Measurements from ENCODE around the gene BET1. TPM values are rescaled to one million over a fixed set of nuclear protein-coding genes. Genes with fewer than 3 reads are reported as not detected.

BET1 gene
- total and polyA plus RNA-seq, 9 of the 15 experiments (the other 6 are each of a cell fraction or from before 2014, with no cell fraction given): 15.8 to 190 (median 37.8) TPM

GRCh38 chr7:93945756-93946535 is 58.2 kb downstream of the BET1 start (continued):
- peak; percentile 47; the same call in 1 of the 2 replicates for TF ChIP-seq DMBX1 (CRISPR knock-in tag; IDR thresholded peaks at IDR 0.05; ENCODE audit: borderline replicate concordance)
- TF ChIP-seq, protein P1, sequence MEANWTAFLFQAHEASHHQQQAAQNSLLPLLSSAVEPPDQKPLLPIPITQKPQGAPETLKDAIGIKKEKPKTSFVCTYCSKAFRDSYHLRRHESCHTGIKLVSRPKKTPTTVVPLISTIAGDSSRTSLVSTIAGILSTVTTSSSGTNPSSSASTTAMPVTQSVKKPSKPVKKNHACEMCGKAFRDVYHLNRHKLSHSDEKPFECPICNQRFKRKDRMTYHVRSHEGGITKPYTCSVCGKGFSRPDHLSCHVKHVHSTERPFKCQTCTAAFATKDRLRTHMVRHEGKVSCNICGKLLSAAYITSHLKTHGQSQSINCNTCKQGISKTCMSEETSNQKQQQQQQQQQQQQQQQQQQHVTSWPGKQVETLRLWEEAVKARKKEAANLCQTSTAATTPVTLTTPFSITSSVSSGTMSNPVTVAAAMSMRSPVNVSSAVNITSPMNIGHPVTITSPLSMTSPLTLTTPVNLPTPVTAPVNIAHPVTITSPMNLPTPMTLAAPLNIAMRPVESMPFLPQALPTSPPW (CRISPR knock-in tag; IDR thresholded peaks at IDR 0.05): peak; percentile 5; the same call in 1 of the 2 replicates
- 0 out of 2 replicates have a peak, but pooled peaks have one; percentile 18 for TF ChIP-seq ELF4 (CRISPR knock-in tag; IDR thresholded peaks at IDR 0.05)
- peak; percentile 43; the same call in 1 of the 2 replicates for TF ChIP-seq DPF2 (IDR thresholded peaks at IDR 0.05)
- no peak for TF ChIP-seq ZFP91 (CRISPR knock-in tag; IDR thresholded peaks at IDR 0.05)
- no peak for TF ChIP-seq SREBF2 (CRISPR knock-in tag; IDR thresholded peaks at IDR 0.05)
- TF ChIP-seq ELK1 (CRISPR knock-in tag; IDR thresholded peaks at IDR 0.05): no peak
- TF ChIP-seq TCF3 (CRISPR knock-in tag; IDR thresholded peaks at IDR 0.05): peak; percentile 80
- TF ChIP-seq EZH2 (IDR thresholded peaks at IDR 0.05; ENCODE audit: borderline replicate concordance, low read depth, low read length): no peak
- TF ChIP-seq ETV5 (CRISPR knock-in tag; IDR thresholded peaks at IDR 0.05; ENCODE audit: low read depth): no peak
- TF ChIP-seq ZBTB11 (CRISPR knock-in tag; IDR thresholded peaks at IDR 0.05): 0 out of 6 replicates have a peak, but pooled peaks of 1 of the 3 experiments have one; percentile 19
- peak; percentile 85 for TF ChIP-seq CBFA2T3 (IDR thresholded peaks at IDR 0.05)
- no peak for TF ChIP-seq SMARCB1 (IDR thresholded peaks at IDR 0.05; ENCODE audit: insufficient read length, low read depth)
- TF ChIP-seq ZNF644 (tag; IDR thresholded peaks at IDR 0.05; ENCODE audit: low read depth): peak; percentile 44; the same call in 1 of the 2 replicates
- 0 out of 2 replicates have a peak, but pooled peaks have one; percentile 12 for TF ChIP-seq FOSL1 (tag; conservative IDR thresholded peaks at IDR 0.05)
- TF ChIP-seq MEIS2 (IDR thresholded peaks at IDR 0.05; ENCODE audit: partially characterized antibody): no peak
- TF ChIP-seq, protein P2, sequence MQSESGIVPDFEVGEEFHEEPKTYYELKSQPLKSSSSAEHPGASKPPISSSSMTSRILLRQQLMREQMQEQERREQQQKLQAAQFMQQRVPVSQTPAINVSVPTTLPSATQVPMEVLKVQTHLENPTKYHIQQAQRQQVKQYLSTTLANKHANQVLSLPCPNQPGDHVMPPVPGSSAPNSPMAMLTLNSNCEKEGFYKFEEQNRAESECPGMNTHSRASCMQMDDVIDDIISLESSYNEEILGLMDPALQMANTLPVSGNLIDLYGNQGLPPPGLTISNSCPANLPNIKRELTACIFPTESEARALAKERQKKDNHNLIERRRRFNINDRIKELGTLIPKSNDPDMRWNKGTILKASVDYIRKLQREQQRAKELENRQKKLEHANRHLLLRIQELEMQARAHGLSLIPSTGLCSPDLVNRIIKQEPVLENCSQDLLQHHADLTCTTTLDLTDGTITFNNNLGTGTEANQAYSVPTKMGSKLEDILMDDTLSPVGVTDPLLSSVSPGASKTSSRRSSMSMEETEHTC (IDR thresholded peaks at IDR 0.05): no peak; the same call in 1 of the 2 replicates
